ENCODE data around the gene FUT9.

GRCh38 chr6:96065213-96065612, 49.4 kb downstream of the FUT9 start:
- TF ChIP-seq, protein P1, sequence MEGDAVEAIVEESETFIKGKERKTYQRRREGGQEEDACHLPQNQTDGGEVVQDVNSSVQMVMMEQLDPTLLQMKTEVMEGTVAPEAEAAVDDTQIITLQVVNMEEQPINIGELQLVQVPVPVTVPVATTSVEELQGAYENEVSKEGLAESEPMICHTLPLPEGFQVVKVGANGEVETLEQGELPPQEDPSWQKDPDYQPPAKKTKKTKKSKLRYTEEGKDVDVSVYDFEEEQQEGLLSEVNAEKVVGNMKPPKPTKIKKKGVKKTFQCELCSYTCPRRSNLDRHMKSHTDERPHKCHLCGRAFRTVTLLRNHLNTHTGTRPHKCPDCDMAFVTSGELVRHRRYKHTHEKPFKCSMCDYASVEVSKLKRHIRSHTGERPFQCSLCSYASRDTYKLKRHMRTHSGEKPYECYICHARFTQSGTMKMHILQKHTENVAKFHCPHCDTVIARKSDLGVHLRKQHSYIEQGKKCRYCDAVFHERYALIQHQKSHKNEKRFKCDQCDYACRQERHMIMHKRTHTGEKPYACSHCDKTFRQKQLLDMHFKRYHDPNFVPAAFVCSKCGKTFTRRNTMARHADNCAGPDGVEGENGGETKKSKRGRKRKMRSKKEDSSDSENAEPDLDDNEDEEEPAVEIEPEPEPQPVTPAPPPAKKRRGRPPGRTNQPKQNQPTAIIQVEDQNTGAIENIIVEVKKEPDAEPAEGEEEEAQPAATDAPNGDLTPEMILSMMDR (IDR thresholded peaks at IDR 0.05; ENCODE audit: low read depth, low read length), result no peak
- no peak for TF ChIP-seq POLR2A (IDR thresholded peaks at IDR 0.05; ENCODE audit: extremely low read depth, insufficient read length)
